ENCODE results near the gene IQCC. TPM values are rescaled to one million over a fixed set of nuclear protein-coding genes. Genes with fewer than 3 reads are reported as not detected.

IQCC gene
- total RNA-seq, 2 donors from 2014 or later: 1.4 TPM; not detected in 1

- Histone ChIP-seq H3K27ac (no peak overlapping the region), H3K36me3 (peaks cover 35% of the 10 kb centered on the region), H3K4me1 (ENCODE audit: control insufficient read depth in 1 of 2, low read depth in 2 of 2) (peaks cover 19 to 30% of the 10 kb centered on the region in 2 donors), H3K4me3 (no peak overlapping the region), H3K27me3 (replicated peaks; ENCODE audit: insufficient read depth) (no peaks in the 10 kb centered on the region), H3K9me3 (no peaks in the 10 kb centered on the region)
- no peak for ATAC-seq (ENCODE audit: insufficient number of reproducible peaks, low FRiP score, low read depth)
- no peak for DNase-seq (ENCODE audit: low spot score)
- no peak for TF ChIP-seq CTCF (IDR thresholded peaks at IDR 0.05)
Measured at GRCh38 chr1:32219022-32219421, 13.6 kb downstream of the IQCC start.

GRCh38 chr1:32220746-32221580 is 15.5 kb downstream of the IQCC start:
- peak overlapping the region; percentile 99 for H3K4me3 ChIP-seq
- no peak overlapping the region for H3K27ac ChIP-seq
- ATAC-seq (ENCODE audit: insufficient number of reproducible peaks, low FRiP score, low read depth): no peak
- peaks cover 35% of the 10 kb centered on the region for H3K36me3 ChIP-seq
- no peaks in the 10 kb centered on the region for H3K9me3 ChIP-seq
- peaks cover 19 to 31% of the 10 kb centered on the region in 2 donors for H3K4me1 ChIP-seq (ENCODE audit: control insufficient read depth in 1 of 2, low read depth in 2 of 2)
- DNase-seq (ENCODE audit: low spot score): no peak
- no peaks in the 10 kb centered on the region for H3K27me3 ChIP-seq (replicated peaks; ENCODE audit: insufficient read depth)
- TF ChIP-seq CTCF (IDR thresholded peaks at IDR 0.05): no peak

GRCh38 chr1:32221581-32221979 is 16.1 kb downstream of the IQCC start:
- Histone ChIP-seq H3K4me1 (ENCODE audit: control insufficient read depth in 1 of 2, low read depth in 2 of 2) (peaks cover 19 to 31% of the 10 kb centered on the region in 2 donors), H3K4me3 (peak overlapping the region; percentile 99), H3K27ac (peak overlapping the region; percentile 96 to 98), H3K36me3 (peaks cover 31% of the 10 kb centered on the region), H3K27me3 (replicated peaks; ENCODE audit: insufficient read depth) (no peaks in the 10 kb centered on the region), H3K9me3 (no peaks in the 10 kb centered on the region)
- TF ChIP-seq CTCF (IDR thresholded peaks at IDR 0.05): no peak
- ATAC-seq (ENCODE audit: insufficient number of reproducible peaks, low FRiP score, low read depth) (no peak), DNase-seq (ENCODE audit: low spot score) (no peak)

- peak; percentile 83 for DNase-seq (ENCODE audit: low spot score)
- ATAC-seq (ENCODE audit: insufficient number of reproducible peaks, low FRiP score, low read depth): peak; percentile 90
- Histone ChIP-seq H3K9me3 (no peaks in the 10 kb centered on the region), H3K36me3 (peaks cover 28% of the 10 kb centered on the region), H3K4me3 (peak within 1 kb of the TSS; percentile 99), H3K4me1 (ENCODE audit: control insufficient read depth in 1 of 2, low read depth in 2 of 2) (peaks cover 19 to 31% of the 10 kb centered on the region in 2 donors), H3K27ac (peak within 1 kb of the TSS; percentile 96 to 98), H3K27me3 (replicated peaks; ENCODE audit: insufficient read depth) (no peaks in the 10 kb centered on the region)
- TF ChIP-seq CTCF (IDR thresholded peaks at IDR 0.05): no peak
Measured at GRCh38 chr1:32221980-32222755, 16.7 kb downstream of the IQCC start, which contains the start of the genes EIF3I and TMEM234. Gene EIF3I (plus strand): TSS chr1:32222407. CDS start chr1:32222442, 35 bp downstream. Gene TMEM234 (minus strand): TSS chr1:32222353. CDS start chr1:32222322, 31 bp downstream.

- Histone ChIP-seq H3K27me3 (replicated peaks; ENCODE audit: insufficient read depth) (no peaks in the 10 kb centered on the region), H3K9me3 (no peaks in the 10 kb centered on the region), H3K36me3 (peaks cover 37% of the 10 kb centered on the region), H3K4me1 (ENCODE audit: control insufficient read depth in 1 of 2, low read depth in 2 of 2) (peaks cover 19 to 31% of the 10 kb centered on the region in 2 donors), H3K4me3 (peak overlapping the region; percentile 99), H3K27ac (peak overlapping the region in 1 of 2 donors; percentile 24)
- DNase-seq (ENCODE audit: low spot score) (no peak), ATAC-seq (ENCODE audit: insufficient number of reproducible peaks, low FRiP score, low read depth) (no peak)
- no peak for TF ChIP-seq CTCF (IDR thresholded peaks at IDR 0.05)
Measured at GRCh38 chr1:32223683-32224082, 18.2 kb downstream of the IQCC start.

Measured in thoracic aorta (tissue), 2 donors.